H9 (cell line): Measurements from ENCODE around the gene ROBO2. TPM values are rescaled to one million over a fixed set of nuclear protein-coding genes. Genes with fewer than 3 reads are reported as not detected.

Experiments
- DNase-seq: peaks from one replicate; pipeline ENCODE4 v3.0.0-alpha.2; 2017
- H2AFZ ChIP-seq: one replicate; pipeline ENCODE4 v1.6.1; 2013; ENCODE audit warnings: mild to moderate bottlenecking, low read length, control low read depth, moderate library complexity
- H2AK5ac ChIP-seq: 2 replicates; pipeline ENCODE4 v1.6.1; 2013; ENCODE audit warnings: low read length, control low read depth, mixed read lengths; ENCODE audit not compliant: insufficient read length
- H2BK120ac ChIP-seq: one replicate; pipeline ENCODE4 v1.6.1; 2013; ENCODE audit warnings: low read depth, mild to moderate bottlenecking, low read length, control low read depth, inconsistent platforms; ENCODE audit not compliant: poor library complexity, severe bottlenecking
- H2BK12ac ChIP-seq: 2 replicates; pipeline ENCODE4 v1.6.1; 2013; ENCODE audit warnings: low read length, control low read depth, mixed read lengths, low read depth; ENCODE audit not compliant: insufficient read length
- H2BK15ac ChIP-seq: 2 replicates; pipeline ENCODE4 v1.6.1; 2013; ENCODE audit warnings: low read depth, low read length, control low read depth
- H2BK20ac ChIP-seq: one replicate; pipeline ENCODE4 v1.6.1; 2013; ENCODE audit warnings: low read depth, mild to moderate bottlenecking, low read length, control low read depth, inconsistent platforms; ENCODE audit not compliant: poor library complexity, severe bottlenecking
- H2BK5ac ChIP-seq: 2 replicates; pipeline ENCODE4 v1.6.1; 2013; ENCODE audit warnings: low read length, control low read depth, mixed read lengths; ENCODE audit not compliant: insufficient read length
- H3K14ac ChIP-seq: 2 replicates; pipeline ENCODE4 v1.6.1; 2013; ENCODE audit warnings: low read length, control low read depth; ENCODE audit not compliant: insufficient read depth
- H3K18ac ChIP-seq: 2 replicates; pipeline ENCODE4 v1.6.1; 2013; ENCODE audit warnings: low read depth, mild to moderate bottlenecking, mixed read lengths, low read length, control low read depth; ENCODE audit not compliant: insufficient read length
- H3K23ac ChIP-seq: 2 replicates; pipeline ENCODE4 v1.6.1; 2013; ENCODE audit warnings: low read length, control low read depth, mixed read lengths, low read depth; ENCODE audit not compliant: insufficient read length
- H3K23me2 ChIP-seq: 2 replicates; pipeline ENCODE4 v1.6.1; 2013; ENCODE audit warnings: low read depth, mild to moderate bottlenecking, mixed read lengths, low read length, control low read depth; ENCODE audit not compliant: insufficient read length, poor library complexity, severe bottlenecking
- H3K27ac ChIP-seq: 2 replicates; pipeline ENCODE4 v1.5.1; 2013; ENCODE audit warnings: low read length, control low read depth, mixed read lengths, low read depth; ENCODE audit not compliant: insufficient read length
- H3K27me3 ChIP-seq: 2 replicates; pipeline ENCODE4 v1.6.1; 2013; ENCODE audit warnings: low read length, control low read depth, inconsistent platforms; ENCODE audit not compliant: insufficient read depth
- H3K4ac ChIP-seq: 2 replicates; pipeline ENCODE4 v1.6.1; 2013; ENCODE audit warnings: low read depth, mild to moderate bottlenecking, control low read depth, inconsistent platforms, low read length, moderate library complexity
- H3K4me1 ChIP-seq: 2 replicates; pipeline ENCODE4 v1.6.1; 2013; ENCODE audit warnings: low read length, control low read depth, inconsistent platforms; ENCODE audit not compliant: insufficient read depth
- H3K4me2 ChIP-seq: 2 replicates; pipeline ENCODE4 v1.6.1; 2013; ENCODE audit warnings: low read length, control low read depth, mixed read lengths; ENCODE audit not compliant: insufficient read length, insufficient read depth
- H3K56ac ChIP-seq: 2 replicates; pipeline ENCODE4 v1.6.1; 2013; ENCODE audit warnings: low read depth, mild to moderate bottlenecking, mixed read lengths, low read length, control low read depth; ENCODE audit not compliant: insufficient read length
- H3K79me1 ChIP-seq: 2 replicates; pipeline ENCODE4 v1.6.1; 2013; ENCODE audit warnings: low read depth, mild to moderate bottlenecking, moderate library complexity, low read length, control low read depth, inconsistent platforms; ENCODE audit not compliant: insufficient read depth, poor library complexity, severe bottlenecking
- H3K79me2 ChIP-seq: 2 replicates; pipeline ENCODE4 v1.6.1; 2013; ENCODE audit warnings: low read length, control low read depth, inconsistent platforms; ENCODE audit not compliant: insufficient read depth
- H3K9ac ChIP-seq: 2 replicates; pipeline ENCODE4 v1.6.1; 2013; ENCODE audit warnings: low read length, control low read depth, mixed read lengths; ENCODE audit not compliant: insufficient read length; ENCODE audit errors: extremely low read depth
- H3K9me3 ChIP-seq: one replicate; pipeline ENCODE4 v1.6.1; 2013; ENCODE audit warnings: low read depth, low read length, inconsistent platforms; ENCODE audit not compliant: control insufficient read depth
- H3T11ph ChIP-seq: one replicate; pipeline ENCODE4 v1.6.1; 2013; ENCODE audit warnings: mild to moderate bottlenecking, low read length, control low read depth, inconsistent platforms
- H4K20me1 ChIP-seq: one replicate; pipeline ENCODE4 v1.6.1; 2013; ENCODE audit not compliant: control insufficient read depth, insufficient read length, insufficient read depth
- H4K5ac ChIP-seq: 2 replicates; pipeline ENCODE4 v1.6.1; 2013; ENCODE audit warnings: low read depth, mild to moderate bottlenecking, mixed read lengths, low read length, control low read depth; ENCODE audit not compliant: insufficient read length
- H4K8ac ChIP-seq: replicated peaks from 2 replicates; pipeline ENCODE4 v1.6.1; 2013; ENCODE audit warnings: low read length, control low read depth, mixed read lengths, low read depth; ENCODE audit not compliant: insufficient read length
- H4K91ac ChIP-seq: 2 replicates; pipeline ENCODE4 v1.6.1; 2013; ENCODE audit warnings: low read depth, mild to moderate bottlenecking, moderate library complexity, mixed read lengths, low read length, control low read depth; ENCODE audit not compliant: insufficient read length
- H3K27ac Mint-ChIP-seq, 3 experiments: 2 replicates in 2 of 3; 3 replicates in 1 of 3; pipeline ENCODE4 v1.8.0; 2020 to 2021; ENCODE audit warnings: mixed read lengths in 3 of 3, mild to moderate bottlenecking in 1 of 3, moderate library complexity in 1 of 3
- H3K27me3 Mint-ChIP-seq: 2 replicates; pipeline ENCODE4 v1.8.0; 2021; ENCODE audit warnings: low read depth, mild to moderate bottlenecking, moderate library complexity, mixed read lengths
- H3K36me3 Mint-ChIP-seq, 3 experiments: 2 replicates in 2 of 3; 3 replicates in 1 of 3; pipeline ENCODE4 v1.8.0; 2020 to 2021; ENCODE audit warnings: low read depth in 3 of 3, mixed read lengths in 3 of 3; ENCODE audit not compliant: insufficient read depth in 1 of 3
- H3K4me1 Mint-ChIP-seq, 2 experiments: 2 replicates each; pipeline ENCODE4 v1.8.0; 2020; ENCODE audit warnings: mixed read lengths in 2 of 2
- H3K4me3 Mint-ChIP-seq, 2 experiments: 2 replicates in 1 of 2; 3 replicates in 1 of 2; pipeline ENCODE4 v1.8.0; 2020 to 2021; ENCODE audit warnings: mild to moderate bottlenecking in 2 of 2, mixed read lengths in 2 of 2, moderate library complexity in 1 of 2
- H3K9me3 Mint-ChIP-seq, 2 experiments: 2 replicates in 1 of 2; 3 replicates in 1 of 2; pipeline ENCODE4 v1.8.0; 2020; ENCODE audit warnings: mild to moderate bottlenecking in 2 of 2, mixed read lengths in 2 of 2, moderate library complexity in 1 of 2
- CTCF ChIP-seq: fragments of 200-600 bp; sonication (generic); conservative IDR thresholded peaks from 3 replicates; pipeline ENCODE4 v1.8.0; 2021; ENCODE audit warnings: antibody characterized with exemption, mild to moderate bottlenecking
- WGBS: extraction: QIAGEN DNeasy Blood & Tissue Kit; methylation state at CpG from one replicate; pipeline ENCODE4 v1.1.7; 2013; ENCODE audit warnings: missing lambda C conversion rate, low lambda C conversion rate, mixed read lengths; ENCODE audit not compliant: insufficient read length; ENCODE audit errors: extremely low coverage; 5-methylcytosine and 5-hydroxymethylcytosine counted together
- total RNA-seq: library from RNA; stranded (reverse); gene quantifications from 2 replicates; pipeline ENCODE4 v1.2.1, GENCODE V29; 2021

Gene ROBO2
- total RNA-seq, 1 experiment from 2014 or later, result 2.3 TPM

- Histone ChIP-seq H2BK20ac (no peak overlapping the region), H3K79me2 (no peaks in the 10 kb centered on the region), H3K14ac (no peak overlapping the region), H4K91ac (no peak overlapping the region), H2AFZ (no peak overlapping the region), H2AK5ac (no peak overlapping the region), H4K20me1 (no peaks in the 10 kb centered on the region), H3K27ac (no peak overlapping the region), H3T11ph (no peak overlapping the region), H2BK120ac (no peak overlapping the region), H3K79me1 (no peaks in the 10 kb centered on the region), H4K5ac (no peak overlapping the region), H3K18ac (no peak overlapping the region), H4K8ac (no peak overlapping the region), H3K9me3 (no peaks in the 10 kb centered on the region), H3K23ac (no peak overlapping the region), H2BK5ac (no peak overlapping the region), H2BK15ac (no peak overlapping the region), H3K27me3 (no peaks in the 10 kb centered on the region), H3K23me2 (no peaks in the 10 kb centered on the region), H3K56ac (no peak overlapping the region), H3K4ac (no peak overlapping the region), H2BK12ac (no peak overlapping the region), H3K4me2 (no peak overlapping the region), H3K9ac (no peak overlapping the region), H3K4me1 (peaks cover 2% of the 10 kb centered on the region; the same call in 1 of the 2 replicates)
- no peak overlapping the region; a peak in 1 of 7 replicates for H3K27ac Mint-ChIP-seq
- no peaks in the 10 kb centered on the region for H3K36me3 Mint-ChIP-seq
- H3K27me3 Mint-ChIP-seq, result no peaks in the 10 kb centered on the region
- no peak for TF ChIP-seq CTCF
- H3K9me3 Mint-ChIP-seq, result no peaks in the 10 kb centered on the region
- no peak for DNase-seq
- H3K4me3 Mint-ChIP-seq, result no peak overlapping the region
- no CpG with 5 or more reads among the region's 3 CpGs for WGBS
- H3K4me1 Mint-ChIP-seq, result peaks cover 5 to 11% of the 10 kb centered on the region in 2 experiments
Observed at GRCh38 chr3:77139624-77140023, 99.7 kb downstream of the ROBO2 start.
